Vagina (tissue), 2 donors: ENCODE data around the gene OXCT1.

Experiments
- POLR2A ChIP-seq, 2 donors: fragments of 450-650 bp; IDR thresholded peaks; one replicate each; pipeline ENCODE4 v1.6.1; 2017; ENCODE audit warnings: antibody characterized with exemption in 2 of 2, mild to moderate bottlenecking in 2 of 2, moderate library complexity in 2 of 2
- POLR2AphosphoS5 ChIP-seq, 2 donors: sonication (generic); formaldehyde crosslinking; IDR thresholded peaks; one replicate each; pipeline ENCODE4 v1.9.0; 2017; ENCODE audit warnings: antibody characterized with exemption in 2 of 2, mild to moderate bottlenecking in 2 of 2, low read depth in 1 of 2; ENCODE audit not compliant: insufficient read depth in 1 of 2
- TF ChIP-seq, protein P1 (sequence below), 3 experiments: fragments of 450-650 bp in 2 of 3; fragments of 200-600 bp in 1 of 3; sonication (generic) in 1 of 3; IDR thresholded peaks; one replicate each; pipeline ENCODE4 v1.5.1; 2017 to 2019; ENCODE audit warnings: antibody characterized with exemption in 3 of 3, mild to moderate bottlenecking in 2 of 3, moderate library complexity in 2 of 3

GRCh38 chr5:41768692-41769091 is 101.5 kb downstream of the OXCT1 start:
- TF ChIP-seq, protein P1, sequence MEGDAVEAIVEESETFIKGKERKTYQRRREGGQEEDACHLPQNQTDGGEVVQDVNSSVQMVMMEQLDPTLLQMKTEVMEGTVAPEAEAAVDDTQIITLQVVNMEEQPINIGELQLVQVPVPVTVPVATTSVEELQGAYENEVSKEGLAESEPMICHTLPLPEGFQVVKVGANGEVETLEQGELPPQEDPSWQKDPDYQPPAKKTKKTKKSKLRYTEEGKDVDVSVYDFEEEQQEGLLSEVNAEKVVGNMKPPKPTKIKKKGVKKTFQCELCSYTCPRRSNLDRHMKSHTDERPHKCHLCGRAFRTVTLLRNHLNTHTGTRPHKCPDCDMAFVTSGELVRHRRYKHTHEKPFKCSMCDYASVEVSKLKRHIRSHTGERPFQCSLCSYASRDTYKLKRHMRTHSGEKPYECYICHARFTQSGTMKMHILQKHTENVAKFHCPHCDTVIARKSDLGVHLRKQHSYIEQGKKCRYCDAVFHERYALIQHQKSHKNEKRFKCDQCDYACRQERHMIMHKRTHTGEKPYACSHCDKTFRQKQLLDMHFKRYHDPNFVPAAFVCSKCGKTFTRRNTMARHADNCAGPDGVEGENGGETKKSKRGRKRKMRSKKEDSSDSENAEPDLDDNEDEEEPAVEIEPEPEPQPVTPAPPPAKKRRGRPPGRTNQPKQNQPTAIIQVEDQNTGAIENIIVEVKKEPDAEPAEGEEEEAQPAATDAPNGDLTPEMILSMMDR (IDR thresholded peaks at IDR 0.05) = no peak
- no peak for TF ChIP-seq POLR2A (IDR thresholded peaks at IDR 0.05)
- TF ChIP-seq POLR2AphosphoS5 (IDR thresholded peaks at IDR 0.05; ENCODE audit: insufficient read depth in 1 of 2, low read depth in 1 of 2) = no peak
